Retinal pigment epithelial cell (primary cell): ENCODE data around the gene RNF148.

Experiments
- DNase-seq: peaks from one replicate; pipeline ENCODE4 v3.0.0-alpha.2; 2010; ENCODE audit warnings: low read depth
- H3K4me3 ChIP-seq: 2 replicates; pipeline ENCODE4 v1.5.1; 2011; ENCODE audit warnings: mild to moderate bottlenecking, low read length, control low read depth, moderate library complexity
- TF ChIP-seq, protein P1 (sequence below): conservative IDR thresholded peaks from 2 replicates; pipeline ENCODE4 v1.5.1; 2011; ENCODE audit warnings: low read depth, low read length, control low read depth, inconsistent platforms

The RNF148 gene

DNA sequence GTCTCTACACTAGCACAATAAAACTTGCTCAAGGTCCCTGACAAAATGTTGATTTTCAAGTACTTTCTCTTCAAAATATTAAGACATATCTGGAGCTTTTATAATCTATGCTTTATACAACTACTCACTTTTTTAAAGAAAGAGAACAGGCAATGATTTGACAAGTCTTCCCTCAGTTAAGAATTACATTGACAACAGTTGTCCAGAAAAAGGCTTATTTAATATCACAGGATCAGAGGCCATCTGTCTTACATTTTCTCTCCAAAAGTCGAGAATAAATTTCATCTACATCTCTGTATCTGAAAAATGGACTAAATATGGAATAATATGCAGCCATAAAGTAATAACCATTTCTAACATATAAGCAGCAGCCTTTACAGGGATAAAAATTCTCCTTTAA is 8.2 kb upstream of the RNF148 start:
- TF ChIP-seq, protein P1, sequence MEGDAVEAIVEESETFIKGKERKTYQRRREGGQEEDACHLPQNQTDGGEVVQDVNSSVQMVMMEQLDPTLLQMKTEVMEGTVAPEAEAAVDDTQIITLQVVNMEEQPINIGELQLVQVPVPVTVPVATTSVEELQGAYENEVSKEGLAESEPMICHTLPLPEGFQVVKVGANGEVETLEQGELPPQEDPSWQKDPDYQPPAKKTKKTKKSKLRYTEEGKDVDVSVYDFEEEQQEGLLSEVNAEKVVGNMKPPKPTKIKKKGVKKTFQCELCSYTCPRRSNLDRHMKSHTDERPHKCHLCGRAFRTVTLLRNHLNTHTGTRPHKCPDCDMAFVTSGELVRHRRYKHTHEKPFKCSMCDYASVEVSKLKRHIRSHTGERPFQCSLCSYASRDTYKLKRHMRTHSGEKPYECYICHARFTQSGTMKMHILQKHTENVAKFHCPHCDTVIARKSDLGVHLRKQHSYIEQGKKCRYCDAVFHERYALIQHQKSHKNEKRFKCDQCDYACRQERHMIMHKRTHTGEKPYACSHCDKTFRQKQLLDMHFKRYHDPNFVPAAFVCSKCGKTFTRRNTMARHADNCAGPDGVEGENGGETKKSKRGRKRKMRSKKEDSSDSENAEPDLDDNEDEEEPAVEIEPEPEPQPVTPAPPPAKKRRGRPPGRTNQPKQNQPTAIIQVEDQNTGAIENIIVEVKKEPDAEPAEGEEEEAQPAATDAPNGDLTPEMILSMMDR = no peak

DNA sequence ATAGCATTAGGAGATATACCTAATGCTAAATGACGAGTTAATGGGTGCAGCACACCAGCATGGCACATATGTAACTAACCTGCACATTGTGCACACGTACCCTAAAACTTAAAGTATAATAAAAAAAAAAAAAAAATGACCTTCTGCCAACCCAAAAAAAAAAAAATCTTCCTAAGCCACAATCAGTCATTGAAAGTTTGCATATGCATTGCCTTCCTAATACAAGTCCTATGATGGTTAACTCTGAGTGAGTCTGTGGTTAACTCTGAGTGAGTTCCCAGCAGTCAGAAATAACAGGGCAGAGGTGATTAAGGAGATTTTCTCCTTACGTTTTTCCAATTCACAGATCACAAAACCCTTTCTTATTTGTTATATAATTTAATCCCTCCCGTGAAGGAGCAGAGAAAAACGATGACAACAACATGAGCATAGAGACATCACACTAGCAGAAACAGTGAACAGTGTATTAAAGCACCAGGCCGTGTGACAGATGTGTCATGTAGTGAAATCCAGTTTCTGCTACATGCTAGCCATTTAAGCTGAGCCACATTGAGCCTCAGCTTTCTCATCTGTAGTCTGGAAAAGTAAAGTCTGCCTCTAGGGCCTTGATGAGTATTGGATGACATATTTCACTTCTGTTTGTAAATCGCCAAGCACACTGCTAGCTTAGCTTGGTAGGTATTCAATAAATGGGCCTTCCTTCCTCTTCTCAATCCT is 7.4 kb upstream of the RNF148 start:
- TF ChIP-seq, protein P1 = no peak
- no peak overlapping the region for H3K4me3 ChIP-seq
- DNase-seq = peak; percentile 70

More for the DNA sequence above, 8.2 kb upstream of the RNF148 start:
- DNase-seq = no peak
- no peak overlapping the region for H3K4me3 ChIP-seq

- TF ChIP-seq, protein P1 = no peak
- H3K4me3 ChIP-seq = no peak overlapping the region
- no peak for DNase-seq
Observed at GRCh38 chr7:122706836-122707235, 4.1 kb upstream of the RNF148 start.

- no peak within 1 kb of the TSS for H3K4me3 ChIP-seq
- TF ChIP-seq, protein P1 = no peak
- DNase-seq = no peak
Observed at GRCh38 chr7:122699017-122699416, 3.7 kb downstream of the RNF148 start, which contains the start of gene RNF133. Gene RNF133, minus strand, starts transcription at chr7:122699117. Its CDS starts 199 bp downstream, at chr7:122698918.

GRCh38 chr7:122695816-122696215 is 6.9 kb downstream of the RNF148 start:
- DNase-seq = no peak

GRCh38 chr7:122694697-122695096 is 8.0 kb downstream of the RNF148 start:
- no peak for DNase-seq
- H3K4me3 ChIP-seq = no peak overlapping the region
- TF ChIP-seq, protein P1 = no peak

More at GRCh38 chr7:122695816-122696215, 6.9 kb downstream of the RNF148 start:
- H3K4me3 ChIP-seq = no peak overlapping the region
- TF ChIP-seq, protein P1 = no peak

DNA sequence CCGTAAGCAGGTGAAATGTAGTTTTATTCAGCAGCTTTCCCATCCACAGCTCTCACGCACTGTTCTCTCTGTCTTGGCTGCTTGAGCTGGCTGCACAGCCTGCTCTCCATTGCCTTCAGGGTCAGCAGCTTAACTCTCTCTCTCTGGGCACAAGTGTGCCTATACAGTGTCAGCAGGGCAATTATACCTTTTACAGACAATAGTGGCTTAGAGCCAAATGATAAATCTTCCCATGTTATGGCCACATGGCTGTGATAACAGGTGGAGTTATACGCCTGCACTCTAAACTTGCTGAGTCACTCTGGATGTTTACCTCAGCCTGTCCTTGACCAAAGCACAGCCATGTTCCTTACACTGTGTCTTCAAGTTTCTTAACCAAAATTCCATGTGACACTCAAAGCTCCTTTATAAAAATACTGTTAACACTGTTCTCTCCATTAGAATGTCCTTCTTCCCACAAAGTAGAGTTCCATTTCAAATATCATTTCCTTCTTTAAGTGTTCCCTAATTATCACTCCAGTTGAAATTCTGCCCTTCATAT is 9.9 kb downstream of the RNF148 start:
- no peak overlapping the region for H3K4me3 ChIP-seq
- no peak for DNase-seq
- TF ChIP-seq, protein P1 = no peak
